ENCODE measurements around the gene RHOF. TPM values are rescaled to one million over a fixed set of nuclear protein-coding genes. Genes with fewer than 3 reads are reported as not detected.

The RHOF gene
- total and polyA plus RNA-seq, 2 of the 13 experiments (the other 11 are each of a cell fraction or from before 2014, with no cell fraction given), result 14.6 to 32.2 TPM

DNA sequence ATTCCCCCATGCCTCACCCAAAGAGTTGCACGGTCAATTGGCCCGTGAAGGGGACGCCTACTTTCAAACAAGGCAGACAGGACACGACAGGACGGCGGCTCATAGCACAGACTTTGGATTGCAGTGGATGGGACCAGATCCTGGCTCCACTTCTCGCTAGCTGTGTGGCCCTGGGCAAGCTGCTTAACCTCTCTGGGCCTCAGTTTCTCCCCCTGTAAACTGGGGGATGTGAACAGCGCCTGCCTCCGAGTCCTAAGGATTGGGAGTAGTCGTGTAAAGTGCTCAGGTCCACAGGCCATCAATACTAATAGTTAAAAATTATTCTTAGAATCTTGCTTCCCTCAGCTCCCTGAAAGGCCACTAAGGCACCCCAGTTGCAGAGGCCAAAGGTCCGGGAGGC is 13.1 kb downstream of the RHOF start (continued):
- TF ChIP-seq ZNF44 (CRISPR knock-in tag; IDR thresholded peaks at IDR 0.05) (no peak), RAD21 (CRISPR knock-in tag; IDR thresholded peaks at IDR 0.05) (no peak)

GRCh38 chr12:121779422-121779895 is 14.0 kb downstream of the RHOF start:
- Histone ChIP-seq H4K20me1 (ENCODE audit: insufficient read depth, low read length) (0 out of 2 replicates have a peak, but pooled peaks cover 3% of the 10 kb centered on the region), H3K4me3 (replicated peaks in 1 of 3; ENCODE audit: insufficient read depth in 1 of 3, low read depth in 2 of 3, low read length in 3 of 3) (no peak overlapping the region), H3K9me3 (ENCODE audit: low read length) (no peaks in the 10 kb centered on the region), H3K36me3 (replicated peaks in 1 of 2; ENCODE audit: control insufficient read depth in 1 of 2, insufficient read depth in 2 of 2, low read length in 2 of 2) (peaks cover 0 to 7% of the 10 kb centered on the region in 2 experiments; a peak in 2 of 5 replicates), H3K4me2 (ENCODE audit: low read depth, low read length) (no peak overlapping the region), H3K79me2 (ENCODE audit: insufficient read depth, low read length) (peaks cover 1% of the 10 kb centered on the region), H3K27me3 (ENCODE audit: control insufficient read depth in 1 of 2, insufficient read depth in 2 of 2, low read length in 2 of 2) (no peaks in the 10 kb centered on the region), H3K9ac (ENCODE audit: insufficient read depth, low read depth, low read length) (no peak overlapping the region), H3K27ac (ENCODE audit: extremely low read length, insufficient read depth, low read length) (no peak overlapping the region), H2AFZ (ENCODE audit: low read length) (no peak overlapping the region), H3K4me1 (ENCODE audit: insufficient read depth, low read length) (peaks cover 24% of the 10 kb centered on the region)
- ATAC-seq, result no peak
- POLR2A ChIA-PET, result interaction anchor here (1.5 kb wide), 1 partner anchor 15 kb away, joined by 4 read pairs; no protein-coding TSS in a partner anchor
- intact Hi-C loops (cut with micrococcal nuclease; ENCODE audit: unreplicated experiment), result no loop called here
- no peak for FAIRE-seq
- no TSS peak for BruUV-seq (replicated peaks)
- no peak for DNase-seq (ENCODE audit: low spot score)
- 100% methylated on average over 1 of the region's 17 CpGs for WGBS (ENCODE audit: low lambda C conversion rate)
- TF ChIP-seq AGO2 (optimal IDR thresholded peaks at IDR 0.05; ENCODE audit: low read depth, low read length) (peak; percentile 85), RBFOX2 (IDR thresholded peaks at IDR 0.05; ENCODE audit: low read depth, low read length) (0 out of 2 replicates have a peak, but pooled peaks have one; percentile 31), AGO1 (IDR thresholded peaks at IDR 0.05; ENCODE audit: low read depth, low read length, poor library complexity, severe bottlenecking) (peak; percentile 85), RFXANK (CRISPR knock-in tag; IDR thresholded peaks at IDR 0.05) (no peak)
- TF ChIP-seq, protein P1, sequence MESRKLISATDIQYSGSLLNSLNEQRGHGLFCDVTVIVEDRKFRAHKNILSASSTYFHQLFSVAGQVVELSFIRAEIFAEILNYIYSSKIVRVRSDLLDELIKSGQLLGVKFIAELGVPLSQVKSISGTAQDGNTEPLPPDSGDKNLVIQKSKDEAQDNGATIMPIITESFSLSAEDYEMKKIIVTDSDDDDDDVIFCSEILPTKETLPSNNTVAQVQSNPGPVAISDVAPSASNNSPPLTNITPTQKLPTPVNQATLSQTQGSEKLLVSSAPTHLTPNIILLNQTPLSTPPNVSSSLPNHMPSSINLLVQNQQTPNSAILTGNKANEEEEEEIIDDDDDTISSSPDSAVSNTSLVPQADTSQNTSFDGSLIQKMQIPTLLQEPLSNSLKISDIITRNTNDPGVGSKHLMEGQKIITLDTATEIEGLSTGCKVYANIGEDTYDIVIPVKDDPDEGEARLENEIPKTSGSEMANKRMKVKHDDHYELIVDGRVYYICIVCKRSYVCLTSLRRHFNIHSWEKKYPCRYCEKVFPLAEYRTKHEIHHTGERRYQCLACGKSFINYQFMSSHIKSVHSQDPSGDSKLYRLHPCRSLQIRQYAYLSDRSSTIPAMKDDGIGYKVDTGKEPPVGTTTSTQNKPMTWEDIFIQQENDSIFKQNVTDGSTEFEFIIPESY (CRISPR knock-in tag; IDR thresholded peaks at IDR 0.05), result 0 out of 2 replicates have a peak, but pooled peaks have one; percentile 24
- CTCF ChIA-PET (ENCODE audit: low intra/inter-chr PET ratio, low total read pairs), result interaction anchor here (6.1 kb wide), 1 partner anchor 14 kb away, joined by 66 read pairs; the partner anchor contains the start of gene RHOF
- in situ Hi-C loops (cut with HindIII; ENCODE audit: extremely low pct_ligation_motif_present, low pct_unique_long_range_greater_than_20kb), result no loop called here

All from HepG2 (cell line).